ENCODE measurements around the gene FLT3. TPM values are rescaled to one million over a fixed set of nuclear protein-coding genes. Genes with fewer than 3 reads are reported as not detected.

The FLT3 gene
- total and polyA plus RNA-seq, 10 donors, result 1.0 to 10.1 (median 4.2) TPM

DNA sequence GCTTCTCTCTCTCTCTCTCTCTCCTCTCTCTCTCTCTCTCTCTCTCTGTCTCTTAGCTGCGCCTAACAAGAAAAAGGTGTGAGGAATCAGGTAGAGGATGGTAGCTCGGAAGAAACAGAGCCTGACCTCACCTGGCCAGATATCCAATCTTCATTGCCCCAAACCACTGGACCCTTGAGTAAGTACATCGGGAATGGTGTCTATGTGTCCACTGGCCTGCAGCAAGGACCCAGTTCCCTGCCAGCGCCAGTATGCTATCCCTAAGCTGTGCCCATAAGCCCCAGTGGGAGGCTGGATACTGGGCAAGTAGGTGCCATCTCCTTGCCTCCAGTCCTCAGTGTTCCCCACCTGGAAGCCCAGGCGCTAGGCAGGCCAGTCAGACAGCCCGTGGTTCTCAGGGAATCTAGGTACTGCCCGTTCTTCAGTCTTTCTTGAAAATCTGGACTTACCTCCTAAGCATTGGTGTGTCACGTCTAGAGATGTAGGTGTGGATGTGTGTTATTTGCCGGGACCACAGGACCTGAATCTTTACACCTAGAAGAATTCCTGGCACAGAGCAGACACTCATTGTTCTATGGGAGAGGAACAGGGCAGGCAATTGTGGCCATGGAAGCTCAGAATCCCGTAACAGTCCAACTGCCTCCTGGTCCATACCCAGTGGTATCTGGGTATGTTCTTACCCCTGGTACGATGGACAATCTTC, 119.2 kb downstream of the FLT3 start:
- no peak for DNase-seq
- Histone ChIP-seq H3K9me3 (no peaks in the 10 kb centered on the region), H3K36me3 (no peaks in the 10 kb centered on the region), H3K27me3 (replicated peaks in 1 of 7) (peaks cover 0 to 98% (median 80%) of the 10 kb centered on the region in 7 donors), H3K27ac (no peak overlapping the region), H3K4me3 (peak overlapping the region in 1 of 8 donors; percentile 54), H3K4me1 (peaks cover 14 to 53% (median 35%) of the 10 kb centered on the region in 6 donors)
- intact Hi-C loops (cut with DNase I; ENCODE audit: low total_unique reads), result loop anchor here (5.0 kb wide), 1 partner anchor 619 kb away; no protein-coding TSS in a partner anchor
- no peak for TF ChIP-seq POLR2A (IDR thresholded peaks at IDR 0.05)
- TF ChIP-seq, protein P1, sequence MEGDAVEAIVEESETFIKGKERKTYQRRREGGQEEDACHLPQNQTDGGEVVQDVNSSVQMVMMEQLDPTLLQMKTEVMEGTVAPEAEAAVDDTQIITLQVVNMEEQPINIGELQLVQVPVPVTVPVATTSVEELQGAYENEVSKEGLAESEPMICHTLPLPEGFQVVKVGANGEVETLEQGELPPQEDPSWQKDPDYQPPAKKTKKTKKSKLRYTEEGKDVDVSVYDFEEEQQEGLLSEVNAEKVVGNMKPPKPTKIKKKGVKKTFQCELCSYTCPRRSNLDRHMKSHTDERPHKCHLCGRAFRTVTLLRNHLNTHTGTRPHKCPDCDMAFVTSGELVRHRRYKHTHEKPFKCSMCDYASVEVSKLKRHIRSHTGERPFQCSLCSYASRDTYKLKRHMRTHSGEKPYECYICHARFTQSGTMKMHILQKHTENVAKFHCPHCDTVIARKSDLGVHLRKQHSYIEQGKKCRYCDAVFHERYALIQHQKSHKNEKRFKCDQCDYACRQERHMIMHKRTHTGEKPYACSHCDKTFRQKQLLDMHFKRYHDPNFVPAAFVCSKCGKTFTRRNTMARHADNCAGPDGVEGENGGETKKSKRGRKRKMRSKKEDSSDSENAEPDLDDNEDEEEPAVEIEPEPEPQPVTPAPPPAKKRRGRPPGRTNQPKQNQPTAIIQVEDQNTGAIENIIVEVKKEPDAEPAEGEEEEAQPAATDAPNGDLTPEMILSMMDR (IDR thresholded peaks at IDR 0.05 in 8 of 11, conservative IDR thresholded peaks at IDR 0.05 in 3 of 11), result no peak
- no peak for TF ChIP-seq POLR2AphosphoS5 (IDR thresholded peaks at IDR 0.05)
- 24 to 46% (median 41%) methylated on average over 9 to 11 of the region's 11 CpGs for WGBS, 5 donors

DNA sequence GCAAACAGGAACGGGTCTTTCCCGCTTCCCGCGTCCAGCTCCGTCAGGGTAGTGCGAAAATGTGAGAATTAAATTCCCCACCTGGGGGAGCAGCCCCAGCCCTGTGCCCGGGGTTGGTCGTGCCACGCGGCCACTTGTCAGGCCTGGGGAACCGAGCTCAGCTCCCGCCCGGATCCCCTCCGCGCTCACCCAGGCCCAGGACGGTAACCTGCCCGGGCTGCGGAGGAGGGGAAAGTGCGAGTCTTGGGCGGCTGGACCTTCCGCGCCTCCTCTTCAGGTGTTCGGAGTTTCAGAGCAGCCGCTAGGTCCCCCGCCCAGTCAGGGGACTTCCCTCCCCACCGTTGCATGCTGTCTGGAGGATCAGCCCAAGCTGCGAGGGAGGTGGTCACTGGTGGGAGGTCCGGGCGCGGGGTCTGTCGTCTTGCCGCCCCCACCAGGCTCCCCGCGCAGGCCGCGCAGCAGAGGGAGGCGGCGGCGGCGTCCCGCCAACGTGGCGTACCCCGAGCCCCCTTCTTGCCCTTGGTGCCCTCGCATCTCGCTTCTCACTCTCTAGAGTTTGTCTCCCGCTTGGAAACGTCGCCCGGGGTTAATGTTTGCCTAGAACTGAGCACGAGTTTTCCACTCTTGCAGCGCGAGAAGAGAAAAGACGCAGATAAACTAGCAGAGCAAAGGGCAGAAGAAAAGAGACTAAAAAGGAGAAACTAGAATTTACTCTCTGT, 119.9 kb downstream of the FLT3 start:
- peak overlapping the region in 4 of 8 donors; percentile 5 to 54 (median 11) for H3K4me3 ChIP-seq
- TF ChIP-seq POLR2A (IDR thresholded peaks at IDR 0.05) (no peak), POLR2AphosphoS5 (IDR thresholded peaks at IDR 0.05) (no peak)
- TF ChIP-seq, protein P1 (IDR thresholded peaks at IDR 0.05 in 8 of 11, conservative IDR thresholded peaks at IDR 0.05 in 3 of 11), result no peak
- H3K27me3 ChIP-seq (replicated peaks in 1 of 7), result peaks cover 0 to 98% (median 88%) of the 10 kb centered on the region in 7 donors
- no peaks in the 10 kb centered on the region for H3K36me3 ChIP-seq
- H3K9me3 ChIP-seq, result no peaks in the 10 kb centered on the region
- WGBS, 5 donors, result 8 to 20% (median 13%) methylated on average over 20 to 54 of the region's 54 CpGs
- intact Hi-C loops (cut with DNase I; ENCODE audit: low total_unique reads), result loop anchor here (5.0 kb wide), 1 partner anchor 618 kb away; no protein-coding TSS in a partner anchor
- H3K27ac ChIP-seq, result no peak overlapping the region
- no peak for DNase-seq
- H3K4me1 ChIP-seq, result peaks cover 18 to 60% (median 41%) of the 10 kb centered on the region in 6 donors

DNA sequence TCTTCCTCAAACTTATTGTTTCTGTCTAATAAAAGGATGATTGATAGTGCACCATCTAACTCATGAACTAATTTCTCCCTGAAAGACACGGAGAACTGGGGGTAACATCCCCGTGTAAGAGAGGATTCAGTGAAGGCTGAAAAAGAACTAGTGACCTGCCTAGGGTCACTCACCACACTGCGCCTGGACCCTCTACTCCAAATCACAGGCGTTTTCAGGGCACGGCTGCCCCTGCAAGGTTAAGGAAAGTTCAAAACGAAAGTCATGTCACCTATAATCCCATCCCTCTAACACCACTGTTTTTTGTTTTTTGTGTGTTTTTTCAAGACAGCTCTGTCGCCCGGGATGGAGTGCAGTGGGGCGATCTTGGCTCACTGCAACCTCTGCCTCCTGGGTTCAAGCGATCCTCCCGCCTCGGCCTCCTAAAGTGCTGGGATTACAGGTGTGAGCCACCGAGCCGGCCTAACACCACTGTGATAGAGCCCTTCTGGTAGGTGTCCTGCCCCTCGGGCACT, 120.6 kb downstream of the FLT3 start:
- peak overlapping the region in 4 of 8 donors; percentile 5 to 54 (median 11) for H3K4me3 ChIP-seq
- H3K9me3 ChIP-seq, result no peaks in the 10 kb centered on the region
- peaks cover 19 to 63% (median 43%) of the 10 kb centered on the region in 6 donors for H3K4me1 ChIP-seq
- intact Hi-C loops (cut with DNase I; ENCODE audit: low total_unique reads), result loop anchor here (5.0 kb wide), 1 partner anchor 618 kb away; no protein-coding TSS in a partner anchor
- H3K27ac ChIP-seq, result no peak overlapping the region
- no peaks in the 10 kb centered on the region for H3K36me3 ChIP-seq
- TF ChIP-seq, protein P1 (IDR thresholded peaks at IDR 0.05 in 8 of 11, conservative IDR thresholded peaks at IDR 0.05 in 3 of 11), result no peak
- TF ChIP-seq POLR2A (IDR thresholded peaks at IDR 0.05) (no peak), POLR2AphosphoS5 (IDR thresholded peaks at IDR 0.05) (no peak)
- DNase-seq, result no peak
- 5 to 17% (median 10%) methylated on average over 15 of the region's 15 CpGs for WGBS, 5 donors
- H3K27me3 ChIP-seq (replicated peaks in 1 of 7), result peaks cover 0 to 99% (median 94%) of the 10 kb centered on the region in 7 donors
